NCI-H460 (cell line): ENCODE results near the gene COL9A1. TPM values are rescaled to one million over a fixed set of nuclear protein-coding genes. Genes with fewer than 3 reads are reported as not detected.

Experiments
- DNase-seq: peaks from one replicate; pipeline ENCODE4 v3.0.0-alpha.2; 2016; ENCODE audit warnings: low read depth; ENCODE audit errors: extremely low read depth
- total RNA-seq: library from RNA; depleted of rRNA; stranded (reverse); fragments of >200 nt; shearing (Covaris generic); gene quantifications from 2 replicates; pipeline ENCODE4 v1.2.3, GENCODE V29; 2014; rRNA removed

COL9A1 gene
- total RNA-seq, 1 experiment from 2014 or later = not detected

GRCh38 chr6:70180183-70180900, 122.5 kb downstream of the COL9A1 start:
- no peak for DNase-seq

- DNase-seq = no peak
Observed at GRCh38 chr6:70176842-70177550, 125.9 kb downstream of the COL9A1 start.

- DNase-seq = no peak
Observed at GRCh38 chr6:70175770-70176169, 127.1 kb downstream of the COL9A1 start.

GRCh38 chr6:70172252-70172651, 130.6 kb downstream of the COL9A1 start:
- DNase-seq = no peak

GRCh38 chr6:70171236-70171635, 131.6 kb downstream of the COL9A1 start:
- DNase-seq = no peak

- no peak for DNase-seq
Observed at GRCh38 chr6:70168681-70169377, 134.1 kb downstream of the COL9A1 start.

Other genes starting within 250 kb of the COL9A1 start
- gene FAM135A, start 110.4 kb upstream of the COL9A1 start, total RNA-seq = 23.6 and 30.2 TPM in 2 replicates